Activated CD4-positive, alpha-beta T cell treated with anti-CD3 and anti-CD28 coated beads for 36 hours (primary cell): ENCODE data around the gene SLC36A2. TPM values are rescaled to one million over a fixed set of nuclear protein-coding genes. Genes with fewer than 3 reads are reported as not detected.

Experiments
- ATAC-seq: fragments of 200-7000 bp; cut with Tn5 transposase; one replicate; pipeline ENCODE4 v1.10.0; 2021; ENCODE audit warnings: mild to moderate bottlenecking, moderate library complexity
- CTCF ChIA-PET: fragments of 350-600 bp; sonication (Branson Sonifier 250); formaldehyde crosslinking; loops from one replicate; lab custom pipeline; 2021; ENCODE audit warnings: antibody characterized with exemption; lab: Charles Lee
- POLR2A ChIA-PET: fragments of 350-600 bp; sonication (Branson Sonifier 250); formaldehyde crosslinking; loops from one replicate; lab custom pipeline; 2021; ENCODE audit warnings: antibody characterized with exemption, inconsistent platforms; lab: Charles Lee
- DNase-seq: peaks from one replicate; pipeline ENCODE4 v3.0.0-alpha.2; 2020
- H3K27ac Mint-ChIP-seq: one replicate; pipeline ENCODE4 v1.8.0; 2021; ENCODE audit warnings: mixed read lengths
- H3K27me3 Mint-ChIP-seq: one replicate; pipeline ENCODE4 v1.8.0; 2021; ENCODE audit warnings: mixed read lengths
- H3K36me3 Mint-ChIP-seq: one replicate; pipeline ENCODE4 v1.8.0; 2021; ENCODE audit warnings: low read depth, mixed read lengths
- H3K4me1 Mint-ChIP-seq: one replicate; pipeline ENCODE4 v1.8.0; 2021; ENCODE audit warnings: mixed read lengths
- H3K4me3 Mint-ChIP-seq: one replicate; pipeline ENCODE4 v1.8.0; 2021; ENCODE audit warnings: mild to moderate bottlenecking, moderate library complexity, mixed read lengths
- H3K9me3 Mint-ChIP-seq: one replicate; pipeline ENCODE4 v1.8.0; 2021; ENCODE audit warnings: low read depth, mixed read lengths
- intact Hi-C, 2 experiments: fragments of 100-400 bp; cut with DNase I in 1 of 2; cut with micrococcal nuclease in 1 of 2; formaldehyde crosslinking; loops; one replicate each; pipeline versions ENCODE4 v1.14.2 to v1.15.1; 2022 to 2024; cut with DNase I, micrococcal nuclease
- total RNA-seq, 2 experiments: library from RNA; stranded (reverse); gene quantifications; one replicate each; pipeline ENCODE4 v1.2.3, GENCODE V29; 2021

The SLC36A2 gene
- total RNA-seq, 2 experiments from 2014 or later, result not detected

- ATAC-seq, result no peak
- no peak for DNase-seq
- Mint-ChIP-seq H3K27me3 (peaks cover 12% of the 10 kb centered on the region), H3K4me1 (no peaks in the 10 kb centered on the region), H3K4me3 (no peak within 1 kb of the TSS), H3K27ac (no peak within 1 kb of the TSS), H3K9me3 (no peaks in the 10 kb centered on the region), H3K36me3 (no peaks in the 10 kb centered on the region)
- CTCF ChIA-PET, result no interaction called here
- intact Hi-C loops, result no loop called here
- POLR2A ChIA-PET, result interaction anchor here (0.8 kb wide), 1 partner anchor 12 kb away, joined by 4 read pairs; no protein-coding TSS in a partner anchor
These were observed 43.7 kb downstream of the SLC36A2 start, which contains the start of gene SLC36A3 for GRCh38 chr5:151303666-151304065. Gene SLC36A3 (minus strand): TSS chr5:151303766. CDS start chr5:151303354, 412 bp downstream.

GRCh38 chr5:151298063-151298855, 49.1 kb downstream of the SLC36A2 start:
- H3K9me3 Mint-ChIP-seq, result no peaks in the 10 kb centered on the region
- DNase-seq (no peak), ATAC-seq (no peak)
- POLR2A ChIA-PET, result no interaction called here
- no peaks in the 10 kb centered on the region for H3K4me1 Mint-ChIP-seq
- H3K4me3 Mint-ChIP-seq, result no peak overlapping the region
- H3K36me3 Mint-ChIP-seq, result no peaks in the 10 kb centered on the region
- H3K27me3 Mint-ChIP-seq, result peaks cover 12% of the 10 kb centered on the region
- CTCF ChIA-PET, result no interaction called here
- intact Hi-C loops, result no loop called here
- H3K27ac Mint-ChIP-seq, result no peak overlapping the region

- H3K4me1 Mint-ChIP-seq, result no peaks in the 10 kb centered on the region
- no peak overlapping the region for H3K27ac Mint-ChIP-seq
- H3K36me3 Mint-ChIP-seq, result no peaks in the 10 kb centered on the region
- DNase-seq, result no peak
- CTCF ChIA-PET, result no interaction called here
- H3K4me3 Mint-ChIP-seq, result no peak overlapping the region
- H3K9me3 Mint-ChIP-seq, result no peaks in the 10 kb centered on the region
- intact Hi-C loops, result no loop called here
- POLR2A ChIA-PET, result no interaction called here
- H3K27me3 Mint-ChIP-seq, result peaks cover 8% of the 10 kb centered on the region
- no peak for ATAC-seq
These were observed 50.4 kb downstream of the SLC36A2 start for GRCh38 chr5:151296974-151297373.

- Mint-ChIP-seq H3K27ac (no peak overlapping the region), H3K4me3 (no peak overlapping the region), H3K4me1 (no peaks in the 10 kb centered on the region), H3K27me3 (peaks cover 7% of the 10 kb centered on the region), H3K9me3 (no peaks in the 10 kb centered on the region), H3K36me3 (no peaks in the 10 kb centered on the region)
- intact Hi-C loops, result no loop called here
- ChIA-PET POLR2A (no interaction called here), CTCF (no interaction called here)
- ATAC-seq, result no peak
- no peak for DNase-seq
These were observed 50.9 kb downstream of the SLC36A2 start for GRCh38 chr5:151296478-151296830.

- intact Hi-C loops, result no loop called here
- no peak overlapping the region for H3K4me3 Mint-ChIP-seq
- CTCF ChIA-PET, result no interaction called here
These were observed 51.4 kb downstream of the SLC36A2 start for GRCh38 chr5:151295791-151296477.

GRCh38 chr5:151295138-151295537, 52.2 kb downstream of the SLC36A2 start:
- Mint-ChIP-seq H3K36me3 (no peaks in the 10 kb centered on the region), H3K9me3 (no peaks in the 10 kb centered on the region), H3K27me3 (peaks cover 6% of the 10 kb centered on the region), H3K4me1 (no peaks in the 10 kb centered on the region), H3K4me3 (no peak overlapping the region), H3K27ac (no peak overlapping the region)
- intact Hi-C loops, result no loop called here
- DNase-seq (no peak), ATAC-seq (no peak)
- ChIA-PET CTCF (no interaction called here), POLR2A (no interaction called here)

More at GRCh38 chr5:151295791-151296477, 51.4 kb downstream of the SLC36A2 start:
- no peak for DNase-seq
- no peak for ATAC-seq
- Mint-ChIP-seq H3K36me3 (no peaks in the 10 kb centered on the region), H3K27ac (no peak overlapping the region), H3K27me3 (peaks cover 7% of the 10 kb centered on the region), H3K4me1 (no peaks in the 10 kb centered on the region), H3K9me3 (no peaks in the 10 kb centered on the region)
- POLR2A ChIA-PET, result no interaction called here

GRCh38 chr5:151293624-151294023, 53.7 kb downstream of the SLC36A2 start:
- H3K4me3 Mint-ChIP-seq, result no peak overlapping the region

GRCh38 chr5:151288180-151288579, 59.2 kb downstream of the SLC36A2 start:
- ATAC-seq (peak; percentile 49), DNase-seq (no peak)
- intact Hi-C loops, result no loop called here
- ChIA-PET CTCF (interaction anchor here (0.5 to 0.6 kb wide), 2 partner anchors 64 to 351 kb away, joined by 3 read pairs; partner anchors contain the start of gene CCDC69), POLR2A (no interaction called here)
- Mint-ChIP-seq H3K27me3 (peaks cover under 1% of the 10 kb centered on the region), H3K36me3 (no peaks in the 10 kb centered on the region), H3K9me3 (no peaks in the 10 kb centered on the region), H3K4me3 (no peak overlapping the region), H3K27ac (no peak overlapping the region), H3K4me1 (no peaks in the 10 kb centered on the region)

More at GRCh38 chr5:151293624-151294023, 53.7 kb downstream of the SLC36A2 start:
- ATAC-seq, result no peak
- intact Hi-C loops, result no loop called here
- no peak for DNase-seq
- no peaks in the 10 kb centered on the region for H3K36me3 Mint-ChIP-seq
- ChIA-PET POLR2A (no interaction called here), CTCF (no interaction called here)
- no peaks in the 10 kb centered on the region for H3K9me3 Mint-ChIP-seq
- no peak overlapping the region for H3K27ac Mint-ChIP-seq
- no peaks in the 10 kb centered on the region for H3K4me1 Mint-ChIP-seq
- H3K27me3 Mint-ChIP-seq, result peaks cover 4% of the 10 kb centered on the region

GRCh38 chr5:151286246-151286645, 61.1 kb downstream of the SLC36A2 start:
- Mint-ChIP-seq H3K36me3 (no peaks in the 10 kb centered on the region), H3K27ac (no peak overlapping the region), H3K4me3 (no peak overlapping the region), H3K9me3 (no peaks in the 10 kb centered on the region), H3K27me3 (peaks cover 2% of the 10 kb centered on the region), H3K4me1 (no peaks in the 10 kb centered on the region)
- DNase-seq (no peak), ATAC-seq (no peak)
- CTCF ChIA-PET, result interaction anchor here (1.3 kb wide), 1 partner anchor 366 kb away, joined by 3 read pairs; no protein-coding TSS in a partner anchor
- intact Hi-C loops, result no loop called here
- POLR2A ChIA-PET, result no interaction called here

GRCh38 chr5:151285683-151286082, 61.7 kb downstream of the SLC36A2 start:
- H3K4me3 Mint-ChIP-seq, result no peak overlapping the region
- H3K27ac Mint-ChIP-seq, result no peak overlapping the region
- ChIA-PET POLR2A (no interaction called here), CTCF (interaction anchor here (1.1 to 1.6 kb wide), 4 partner anchors 34 to 366 kb away, joined by 3 to 7 read pairs (median 3); no protein-coding TSS in a partner anchor)
- H3K36me3 Mint-ChIP-seq, result no peaks in the 10 kb centered on the region
- no peaks in the 10 kb centered on the region for H3K9me3 Mint-ChIP-seq
- peaks cover 2% of the 10 kb centered on the region for H3K27me3 Mint-ChIP-seq
- no peaks in the 10 kb centered on the region for H3K4me1 Mint-ChIP-seq
- DNase-seq (no peak), ATAC-seq (no peak)
- intact Hi-C loops, result no loop called here

- H3K4me1 Mint-ChIP-seq, result no peaks in the 10 kb centered on the region
- H3K4me3 Mint-ChIP-seq, result no peak overlapping the region
- ChIA-PET CTCF (interaction anchor here (1.0 to 2.2 kb wide), 7 partner anchors 20 to 367 kb away, joined by 3 to 15 read pairs (median 3); no protein-coding TSS in a partner anchor), POLR2A (no interaction called here)
- H3K27me3 Mint-ChIP-seq, result peaks cover 2% of the 10 kb centered on the region
- intact Hi-C loops, result loop anchor here (1.0 to 5.0 kb wide), 2 partner anchors 32 to 33 kb away; no protein-coding TSS in a partner anchor
- no peaks in the 10 kb centered on the region for H3K36me3 Mint-ChIP-seq
- DNase-seq (peak; percentile 51), ATAC-seq (no peak)
- H3K9me3 Mint-ChIP-seq, result no peaks in the 10 kb centered on the region
- no peak overlapping the region for H3K27ac Mint-ChIP-seq
These were observed 62.9 kb downstream of the SLC36A2 start for GRCh38 chr5:151284392-151284967.
